GM19193 (cell line): Measurements from ENCODE around the gene ZSWIM6.

Experiments used
- POLR2A ChIP-seq: IDR thresholded peaks from 4 replicates; pipeline ENCODE4 v1.6.1; 2011; ENCODE audit not compliant: insufficient read depth, insufficient read length; ENCODE audit errors: extremely low read depth

The ZSWIM6 gene

DNA sequence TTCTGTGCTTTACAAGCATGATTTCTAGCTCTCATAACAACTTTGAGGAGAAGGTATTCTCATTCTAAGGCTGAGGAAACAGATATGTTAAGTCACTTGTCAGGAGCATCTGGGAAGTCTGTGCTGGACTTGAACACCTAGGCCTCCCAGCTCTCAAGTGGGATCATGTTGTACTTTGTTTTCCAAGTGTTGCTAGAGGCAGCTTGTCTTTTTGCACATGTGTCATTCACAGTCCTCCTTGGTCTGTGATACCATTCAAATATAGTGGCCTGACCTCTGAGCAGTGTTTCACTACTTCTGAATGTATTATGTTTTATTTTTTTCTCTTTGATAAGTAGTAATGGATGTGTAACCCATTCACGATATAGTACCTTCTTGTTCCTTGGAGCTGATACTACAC lies 21.2 kb downstream of the ZSWIM6 start:
- no peak for TF ChIP-seq POLR2A

DNA sequence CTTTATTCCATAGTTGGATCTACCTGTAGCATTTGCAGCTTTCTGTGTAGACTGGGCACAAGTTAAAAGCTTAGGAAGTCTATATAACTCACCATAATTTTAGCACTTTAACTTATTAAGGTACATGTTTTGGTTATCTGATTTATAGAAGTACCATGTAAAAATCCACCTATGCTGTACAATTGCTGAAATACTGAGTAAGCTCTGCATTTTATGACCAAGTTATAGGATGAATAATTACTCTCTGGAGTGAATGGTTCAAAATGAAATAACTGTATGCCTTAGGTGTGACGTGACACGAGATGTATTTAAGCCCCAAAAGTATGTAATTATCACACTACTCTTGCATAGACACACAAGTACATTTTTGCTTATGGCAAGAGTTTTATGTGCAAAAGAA lies 22.1 kb downstream of the ZSWIM6 start:
- no peak for TF ChIP-seq POLR2A

DNA sequence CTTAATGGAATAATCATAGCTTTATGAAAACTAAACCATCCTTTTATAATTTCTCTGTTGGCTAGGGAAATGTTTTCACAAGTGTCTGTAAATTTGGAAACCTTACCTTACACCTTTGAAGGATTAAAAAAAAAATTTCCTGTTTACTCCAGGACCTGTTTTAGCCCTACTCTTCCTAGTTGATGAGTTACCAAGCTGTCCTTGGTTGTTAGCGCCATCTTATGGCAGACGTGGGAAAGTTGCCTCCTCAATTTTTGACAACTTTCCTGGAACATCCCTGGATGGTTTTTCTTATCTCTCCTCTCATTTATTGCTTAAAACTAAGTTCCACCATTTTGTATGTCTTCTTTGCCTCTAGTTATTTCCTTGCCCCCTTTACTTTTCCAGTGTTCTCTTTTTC lies 25.7 kb downstream of the ZSWIM6 start:
- TF ChIP-seq POLR2A: no peak

GRCh38 chr5:61362796-61363368 lies 30.8 kb downstream of the ZSWIM6 start:
- TF ChIP-seq POLR2A: no peak

GRCh38 chr5:61363401-61364114 lies 31.5 kb downstream of the ZSWIM6 start:
- no peak for TF ChIP-seq POLR2A

- no peak for TF ChIP-seq POLR2A
Measured at GRCh38 chr5:61366497-61367240, 34.6 kb downstream of the ZSWIM6 start.

GRCh38 chr5:61370506-61370905 lies 38.4 kb downstream of the ZSWIM6 start:
- no peak for TF ChIP-seq POLR2A

GRCh38 chr5:61371474-61371873 lies 39.4 kb downstream of the ZSWIM6 start:
- no peak for TF ChIP-seq POLR2A

DNA sequence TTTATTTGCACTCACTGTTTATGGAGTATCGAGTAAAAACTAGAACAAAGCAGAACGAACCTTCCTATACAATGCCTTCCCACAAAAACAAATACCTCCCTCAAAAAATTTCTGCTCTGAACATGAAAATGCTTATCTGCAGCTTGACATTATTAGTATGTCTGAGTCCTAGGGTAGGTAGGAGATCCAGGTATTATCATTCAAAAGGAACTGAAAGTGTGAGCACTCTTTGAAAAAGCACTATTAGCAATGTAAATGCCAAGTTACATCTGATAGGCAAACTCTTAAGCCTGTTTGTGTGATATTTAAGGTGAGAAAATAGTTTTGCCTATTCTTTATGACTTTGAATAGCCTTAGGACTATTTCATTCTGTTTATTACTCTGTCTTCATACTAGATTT lies 47.6 kb downstream of the ZSWIM6 start:
- TF ChIP-seq POLR2A: no peak

- TF ChIP-seq POLR2A: no peak
Measured at GRCh38 chr5:61381968-61382367, 49.9 kb downstream of the ZSWIM6 start.

DNA sequence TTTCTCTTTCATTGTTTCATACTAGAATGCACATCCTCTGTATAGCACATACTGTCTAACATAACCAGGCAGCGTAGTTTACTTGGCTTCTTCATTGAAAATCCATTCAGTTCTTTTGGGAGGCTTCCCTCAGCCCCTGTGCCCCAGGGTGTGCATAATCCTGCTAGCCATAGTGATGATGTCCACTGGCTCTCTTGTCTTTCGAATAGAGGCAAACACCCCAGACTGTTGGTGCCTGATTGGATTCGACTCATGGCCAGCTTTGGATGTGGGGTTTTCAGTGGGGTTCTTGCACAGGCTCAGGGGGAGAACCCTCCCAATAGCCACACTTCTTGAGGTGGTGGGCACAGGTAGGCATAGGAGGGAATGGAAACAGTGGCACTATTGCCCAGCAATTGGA lies 53.6 kb downstream of the ZSWIM6 start:
- no peak for TF ChIP-seq POLR2A

- TF ChIP-seq POLR2A: no peak
Measured at GRCh38 chr5:61386045-61386800, 54.2 kb downstream of the ZSWIM6 start.

- TF ChIP-seq POLR2A: no peak
Measured at GRCh38 chr5:61389609-61390008, 57.6 kb downstream of the ZSWIM6 start.

- no peak for TF ChIP-seq POLR2A
Measured at GRCh38 chr5:61394078-61394704, 62.1 kb downstream of the ZSWIM6 start.

GRCh38 chr5:61394793-61395192 lies 62.7 kb downstream of the ZSWIM6 start:
- no peak for TF ChIP-seq POLR2A
